H1 (cell line): ENCODE data around the gene ADAM12. TPM values are rescaled to one million over a fixed set of nuclear protein-coding genes. Genes with fewer than 3 reads are reported as not detected.

Source experiments
- CHD2 ChIP-seq: IDR thresholded peaks from 2 replicates; pipeline ENCODE4 v1.6.1; 2012; ENCODE audit warnings: low read length, improper control_type of control experiment
- EP300 ChIP-seq, 2 experiments: IDR thresholded peaks; 1 replicate in 1 of 2; 2 replicates in 1 of 2; pipeline ENCODE4 v1.6.1; 2011 to 2012; ENCODE audit warnings: low read depth in 2 of 2, low read length in 2 of 2, mild to moderate bottlenecking in 2 of 2, borderline replicate concordance in 1 of 2, inconsistent platforms in 1 of 2, moderate library complexity in 1 of 2
- RXRA ChIP-seq: IDR thresholded peaks from 2 replicates; pipeline ENCODE4 v1.6.1; 2011; ENCODE audit warnings: low read depth, mild to moderate bottlenecking, low read length, moderate library complexity; ENCODE audit not compliant: insufficient read depth
- SIRT6 ChIP-seq: IDR thresholded peaks from one replicate; pipeline ENCODE4 v1.7.1; 2012; ENCODE audit warnings: low read length, inconsistent platforms
- SP1 ChIP-seq: IDR thresholded peaks from 2 replicates; pipeline ENCODE4 v1.6.1; 2011; ENCODE audit warnings: low read depth, low read length
- USF2 ChIP-seq: IDR thresholded peaks from 2 replicates; pipeline ENCODE4 v1.6.1; 2011; ENCODE audit warnings: low read length, improper control_type of control experiment
- ZNF274 ChIP-seq: IDR thresholded peaks from 2 replicates; pipeline ENCODE4 v1.7.0; 2012; ENCODE audit warnings: low read length, borderline replicate concordance; ENCODE audit errors: extremely low read depth
- polyA plus RNA-seq, 7 experiments: library from polyadenylated mRNA; depleted of rRNA in 3 of 7; stranded (reverse) in 5 of 7; unstranded in 2 of 7; fragments of >200 nt in 5 of 7; fragments of 200-250 nt in 2 of 7; gene quantifications; 1 replicate in 5 of 7; 2 replicates in 1 of 7; 4 replicates in 1 of 7; pipeline versions ENCODE4 v1.2.1 to v1.2.3, GENCODE V29; 2011 to 2013; ENCODE audit warnings: missing spikeins in 2 of 7, mixed read lengths in 2 of 7
- total RNA-seq: library from RNA; stranded (reverse); fragmentation: NEBNext Ultra II Directional; extraction: Animal tissue kit (Norgen Biotek cat#: 25700); gene quantifications from 2 replicates; pipeline ENCODE4 v1.2.1, GENCODE V29; 2021

The ADAM12 gene
- total and polyA plus RNA-seq, 2 of the 8 experiments (the other 6 are each of a cell fraction or from before 2014, with no cell fraction given) = 0.07 to 0.17 TPM

GRCh38 chr10:126158133-126158892, 230.0 kb downstream of the ADAM12 start (continued):
- TF ChIP-seq USF2 (no peak), SIRT6 (no peak), ZNF274 (no peak), CHD2 (no peak), RXRA (no peak), SP1 (no peak), EP300 (IDR thresholded peaks at IDR 0.05; ENCODE audit: borderline replicate concordance in 1 of 2, low read depth in 2 of 2, low read length in 2 of 2) (no peak)
